ENCODE data around the gene TSPAN8. TPM values are rescaled to one million over a fixed set of nuclear protein-coding genes. Genes with fewer than 3 reads are reported as not detected.

Gene TSPAN8
- not detected in 2 replicates for total RNA-seq

DNA sequence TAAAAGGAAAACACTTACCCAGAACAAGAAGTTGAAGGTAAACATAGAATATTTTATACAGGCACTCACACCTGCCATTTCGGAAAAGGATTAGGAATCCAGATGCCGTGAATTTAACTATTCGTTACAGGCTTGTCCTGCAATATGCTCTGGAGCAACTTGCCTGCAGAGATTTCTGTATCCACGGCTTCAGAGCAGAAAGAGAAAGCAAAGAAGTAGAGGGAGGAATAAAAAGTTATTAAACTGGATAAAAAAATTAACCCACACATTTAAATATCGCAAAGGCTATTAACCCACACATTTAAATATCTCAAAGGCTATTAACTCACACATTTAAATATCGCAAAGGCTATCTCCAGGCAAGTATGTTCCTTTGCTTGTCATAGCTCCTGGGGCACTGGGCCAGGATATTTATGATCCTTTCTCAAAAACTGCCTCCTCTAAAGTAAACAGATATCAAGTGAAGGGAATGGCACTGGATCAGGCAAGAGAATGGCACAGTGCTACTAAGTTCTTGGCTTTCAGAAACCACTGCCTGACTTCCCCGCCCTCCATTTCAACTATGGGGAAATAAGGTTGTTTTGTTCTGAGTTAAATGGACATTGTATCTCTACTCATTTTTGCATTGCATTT, at the start of gene TSPAN8:
Gene TSPAN8, minus strand, starts transcription at position 399 of the 633 bp plus-strand sequence. Its CDS starts 321 bp downstream, at position 78.
- H3K9me3 Mint-ChIP-seq: no peaks in the 10 kb centered on the region
- DNase-seq (ENCODE audit: low spot score): no peak
- no peak within 1 kb of the TSS for H3K27ac Mint-ChIP-seq
- H3K27me3 Mint-ChIP-seq (ENCODE audit: insufficient read depth): no peaks in the 10 kb centered on the region
- no peaks in the 10 kb centered on the region for H3K36me3 Mint-ChIP-seq (ENCODE audit: low read depth)
- intact Hi-C loops (cut with micrococcal nuclease): no loop called here
- no peak within 1 kb of the TSS for H3K4me3 Mint-ChIP-seq
- H3K4me1 Mint-ChIP-seq (ENCODE audit: low read depth): no peaks in the 10 kb centered on the region

DNA sequence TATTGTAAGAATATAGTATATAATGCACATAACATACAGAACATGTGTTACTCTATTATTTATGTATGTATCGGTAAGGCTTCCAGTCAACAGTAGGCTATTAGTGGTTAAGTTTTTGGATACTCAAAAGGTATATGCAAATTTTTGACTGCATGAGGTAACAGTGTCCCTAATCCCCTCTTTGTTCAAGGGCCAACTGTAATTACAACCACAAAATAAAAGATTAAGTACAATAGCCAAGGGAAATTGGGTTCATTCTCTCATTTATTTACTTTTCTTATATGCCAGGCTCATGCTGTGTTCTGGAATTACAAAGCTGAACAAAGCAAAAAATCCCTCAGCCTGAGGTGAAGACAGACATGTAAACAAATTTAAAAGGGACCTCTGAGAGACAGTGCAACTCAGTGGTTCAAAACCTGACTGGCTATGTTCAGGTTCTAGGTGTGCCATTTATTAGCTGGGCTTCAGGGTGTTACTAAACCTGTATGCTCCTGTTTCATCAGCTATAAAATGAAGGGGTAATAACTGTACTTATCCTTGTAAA, 43.4 kb upstream of the TSPAN8 start:
- no peak overlapping the region for H3K4me3 Mint-ChIP-seq
- no peaks in the 10 kb centered on the region for H3K4me1 Mint-ChIP-seq (ENCODE audit: low read depth)

DNA sequence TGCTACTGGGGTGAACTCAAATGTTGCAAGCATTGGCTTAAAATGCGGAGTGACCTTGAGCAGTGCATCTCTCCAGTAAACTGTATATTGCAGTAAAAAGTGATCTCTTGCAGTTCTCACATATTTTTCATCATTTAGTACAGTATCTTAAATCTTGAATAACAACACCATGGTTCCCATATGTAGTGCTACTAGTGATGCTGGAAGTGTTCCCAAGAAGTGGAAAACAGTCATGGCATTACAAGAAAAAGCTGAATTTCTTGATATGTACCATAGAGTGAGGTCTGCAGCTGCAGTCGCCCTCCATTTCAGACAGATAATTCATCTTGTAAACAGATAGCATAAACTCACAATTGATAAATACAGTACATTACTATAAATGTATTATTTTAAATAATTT, 42.9 kb upstream of the TSPAN8 start:
- Mint-ChIP-seq H3K9me3 (no peaks in the 10 kb centered on the region), H3K36me3 (ENCODE audit: low read depth) (no peaks in the 10 kb centered on the region), H3K27ac (no peak overlapping the region), H3K4me1 (ENCODE audit: low read depth) (no peaks in the 10 kb centered on the region), H3K4me3 (no peak overlapping the region), H3K27me3 (ENCODE audit: insufficient read depth) (peaks cover 1% of the 10 kb centered on the region)
- intact Hi-C loops (cut with micrococcal nuclease): no loop called here
- no peak for DNase-seq (ENCODE audit: low spot score)

More for the DNA sequence above, 43.4 kb upstream of the TSPAN8 start:
- H3K27me3 Mint-ChIP-seq (ENCODE audit: insufficient read depth): peaks cover 1% of the 10 kb centered on the region
- intact Hi-C loops (cut with micrococcal nuclease): no loop called here
- H3K36me3 Mint-ChIP-seq (ENCODE audit: low read depth): no peaks in the 10 kb centered on the region
- DNase-seq (ENCODE audit: low spot score): no peak
- H3K9me3 Mint-ChIP-seq: no peaks in the 10 kb centered on the region
- H3K27ac Mint-ChIP-seq: no peak overlapping the region

DNA sequence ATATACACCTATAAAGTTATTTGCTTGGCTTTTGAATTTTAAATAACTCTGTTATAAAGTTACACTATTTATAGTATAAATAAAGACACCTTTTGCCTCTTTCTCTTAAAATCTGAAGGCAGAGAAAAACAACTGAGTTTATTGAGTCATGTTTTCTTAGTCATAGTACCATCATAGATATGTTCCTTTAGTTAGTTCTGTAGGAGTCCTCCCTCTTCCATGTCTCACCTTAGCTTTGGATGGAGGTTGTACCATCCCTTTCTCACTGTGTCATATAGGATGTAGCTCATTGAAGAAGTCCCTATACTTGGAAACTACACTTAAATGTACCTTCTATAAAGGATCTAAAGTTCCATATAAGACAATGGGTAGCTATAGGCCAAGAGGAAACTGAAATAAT, 39.7 kb upstream of the TSPAN8 start:
- peaks cover 1% of the 10 kb centered on the region for H3K27me3 Mint-ChIP-seq (ENCODE audit: insufficient read depth)
- no peak for DNase-seq (ENCODE audit: low spot score)
- no peaks in the 10 kb centered on the region for H3K9me3 Mint-ChIP-seq
- H3K4me1 Mint-ChIP-seq (ENCODE audit: low read depth): no peaks in the 10 kb centered on the region
- intact Hi-C loops (cut with micrococcal nuclease): no loop called here
- H3K36me3 Mint-ChIP-seq (ENCODE audit: low read depth): no peaks in the 10 kb centered on the region
- H3K4me3 Mint-ChIP-seq: no peak overlapping the region
- no peak overlapping the region for H3K27ac Mint-ChIP-seq

DNA sequence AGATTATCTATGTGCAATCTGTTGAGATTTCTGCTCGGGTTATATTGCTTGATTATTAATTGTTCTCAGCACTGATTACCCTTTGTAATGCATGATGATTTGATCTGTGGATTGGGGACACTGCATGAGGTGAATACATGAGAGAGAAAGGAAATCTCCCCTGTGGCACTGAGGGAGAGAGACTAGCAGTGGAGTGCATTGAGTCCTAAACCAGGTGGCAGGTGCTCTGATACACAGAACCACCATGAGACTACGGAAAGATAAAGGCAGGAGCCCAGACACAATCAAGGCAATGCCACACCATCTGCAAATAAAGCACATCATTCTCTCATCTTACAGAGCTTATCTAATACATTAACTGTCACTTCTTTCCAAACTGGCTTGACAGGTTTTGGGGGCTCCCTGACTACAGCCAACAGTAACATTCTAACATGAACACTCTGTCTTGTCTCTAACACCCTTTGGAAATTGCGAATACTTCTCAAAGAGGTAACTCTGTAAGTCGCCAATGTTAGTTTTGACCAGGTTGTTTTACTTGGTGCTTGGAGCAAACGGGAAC, 37.6 kb upstream of the TSPAN8 start:
- DNase-seq (ENCODE audit: low spot score): no peak
- Mint-ChIP-seq H3K27me3 (ENCODE audit: insufficient read depth) (peaks cover 1% of the 10 kb centered on the region), H3K36me3 (ENCODE audit: low read depth) (no peaks in the 10 kb centered on the region), H3K4me1 (ENCODE audit: low read depth) (no peaks in the 10 kb centered on the region), H3K27ac (no peak overlapping the region), H3K4me3 (no peak overlapping the region), H3K9me3 (no peaks in the 10 kb centered on the region)
- intact Hi-C loops (cut with micrococcal nuclease): no loop called here

DNA sequence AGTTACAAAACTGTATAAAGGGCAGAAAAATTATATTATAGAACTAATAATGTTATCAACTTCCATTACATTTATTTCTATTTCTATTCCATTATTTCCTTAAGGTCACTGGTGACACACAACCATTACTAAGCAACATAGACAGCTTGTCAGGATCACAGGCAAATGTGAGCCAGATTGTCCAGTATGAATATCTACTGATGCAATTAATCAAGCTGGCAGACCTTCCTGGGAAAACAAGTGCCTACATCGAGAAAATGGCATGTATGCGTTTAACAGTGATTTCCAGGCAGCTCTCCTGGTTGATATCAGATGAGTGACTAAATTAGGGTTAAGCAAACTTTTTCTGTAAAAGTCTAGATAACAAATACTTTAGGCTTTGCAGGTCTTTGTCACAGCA, 36.9 kb upstream of the TSPAN8 start:
- intact Hi-C loops (cut with micrococcal nuclease): no loop called here
- Mint-ChIP-seq H3K27ac (no peak overlapping the region), H3K4me3 (no peak overlapping the region), H3K4me1 (ENCODE audit: low read depth) (no peaks in the 10 kb centered on the region), H3K36me3 (ENCODE audit: low read depth) (no peaks in the 10 kb centered on the region), H3K9me3 (no peaks in the 10 kb centered on the region), H3K27me3 (ENCODE audit: insufficient read depth) (peaks cover 1% of the 10 kb centered on the region)
- DNase-seq (ENCODE audit: low spot score): no peak

DNA sequence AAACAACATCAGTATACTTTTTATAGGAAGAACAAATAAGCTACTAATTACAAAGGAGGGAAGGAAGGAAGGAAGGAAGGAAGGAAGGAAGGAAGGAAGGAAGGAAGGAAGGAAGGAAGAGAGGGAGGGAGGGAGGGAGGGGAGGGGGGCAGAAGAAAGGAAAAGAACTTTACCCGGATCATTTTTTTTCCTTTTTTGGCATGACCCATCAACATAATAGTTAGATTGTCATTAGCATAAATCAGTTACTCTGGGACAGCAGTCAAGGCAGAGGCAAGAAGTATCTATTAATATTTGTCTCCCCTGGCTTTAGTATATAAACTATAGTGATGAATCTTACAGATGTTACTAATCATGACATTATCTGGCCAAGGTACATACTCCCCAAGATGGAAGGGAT, 35.2 kb upstream of the TSPAN8 start:
- Mint-ChIP-seq H3K36me3 (ENCODE audit: low read depth) (no peaks in the 10 kb centered on the region), H3K9me3 (no peaks in the 10 kb centered on the region), H3K27ac (no peak overlapping the region), H3K27me3 (ENCODE audit: insufficient read depth) (no peaks in the 10 kb centered on the region), H3K4me1 (ENCODE audit: low read depth) (no peaks in the 10 kb centered on the region), H3K4me3 (no peak overlapping the region)
- DNase-seq (ENCODE audit: low spot score): no peak
- intact Hi-C loops (cut with micrococcal nuclease): no loop called here

DNA sequence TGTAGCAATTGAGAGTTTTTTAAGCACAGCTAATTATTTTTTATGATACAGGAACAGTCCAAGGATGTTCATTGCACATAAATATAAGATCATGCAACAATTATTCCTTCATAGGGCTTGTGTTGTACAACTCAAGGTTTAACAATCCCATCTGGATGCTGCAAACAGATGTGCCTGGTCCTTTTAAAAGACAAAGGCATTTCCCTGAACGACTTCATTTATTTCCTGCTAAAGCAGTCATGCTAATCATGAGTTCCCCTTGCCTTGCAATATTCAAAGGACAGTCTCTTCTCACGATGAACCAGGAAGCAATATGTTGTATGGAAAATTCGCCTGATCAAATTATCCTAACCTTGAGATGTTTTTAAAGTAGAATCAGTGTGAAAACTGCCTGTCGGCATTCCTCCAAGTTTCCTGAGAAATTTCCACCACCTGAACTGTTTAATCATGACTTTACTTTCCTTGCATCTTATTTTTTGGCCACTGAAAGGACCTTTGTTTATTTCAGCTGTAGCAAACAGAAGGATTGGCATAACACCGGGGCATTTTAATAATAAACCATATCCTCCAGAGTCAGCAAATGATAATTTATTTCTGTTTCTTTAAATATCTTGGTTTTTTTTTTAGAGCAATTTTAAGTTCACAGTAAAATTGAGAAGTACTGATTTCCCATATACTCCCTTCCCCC, 33.9 kb upstream of the TSPAN8 start:
- H3K27me3 Mint-ChIP-seq (ENCODE audit: insufficient read depth): no peaks in the 10 kb centered on the region
- no peak overlapping the region for H3K4me3 Mint-ChIP-seq
- no peaks in the 10 kb centered on the region for H3K36me3 Mint-ChIP-seq (ENCODE audit: low read depth)
- no peaks in the 10 kb centered on the region for H3K9me3 Mint-ChIP-seq
- no peak for DNase-seq (ENCODE audit: low spot score)
- intact Hi-C loops (cut with micrococcal nuclease): no loop called here
- H3K4me1 Mint-ChIP-seq (ENCODE audit: low read depth): no peaks in the 10 kb centered on the region
- no peak overlapping the region for H3K27ac Mint-ChIP-seq

DNA sequence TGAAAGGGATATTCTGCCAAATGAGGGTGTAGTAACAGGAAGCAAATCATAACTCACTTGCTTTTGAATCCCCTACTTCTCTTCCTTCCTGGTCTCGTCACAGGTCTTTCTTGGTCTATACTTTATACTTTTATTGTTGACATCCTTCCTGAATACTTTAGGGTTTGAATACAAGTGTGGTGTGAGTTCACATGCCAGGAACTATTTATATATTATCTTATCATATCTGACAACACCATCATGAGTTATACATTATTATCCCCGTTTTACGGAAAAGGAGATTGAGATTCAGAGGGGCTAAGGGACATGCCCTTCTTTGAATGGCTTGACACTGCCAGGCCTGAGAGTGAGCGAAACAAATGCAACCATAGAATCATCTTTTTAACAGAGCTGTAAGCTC, 33.0 kb upstream of the TSPAN8 start:
- Mint-ChIP-seq H3K9me3 (no peaks in the 10 kb centered on the region), H3K27me3 (ENCODE audit: insufficient read depth) (no peaks in the 10 kb centered on the region), H3K4me1 (ENCODE audit: low read depth) (no peaks in the 10 kb centered on the region), H3K36me3 (ENCODE audit: low read depth) (no peaks in the 10 kb centered on the region), H3K4me3 (no peak overlapping the region), H3K27ac (no peak overlapping the region)
- intact Hi-C loops (cut with micrococcal nuclease): no loop called here
- no peak for DNase-seq (ENCODE audit: low spot score)

DNA sequence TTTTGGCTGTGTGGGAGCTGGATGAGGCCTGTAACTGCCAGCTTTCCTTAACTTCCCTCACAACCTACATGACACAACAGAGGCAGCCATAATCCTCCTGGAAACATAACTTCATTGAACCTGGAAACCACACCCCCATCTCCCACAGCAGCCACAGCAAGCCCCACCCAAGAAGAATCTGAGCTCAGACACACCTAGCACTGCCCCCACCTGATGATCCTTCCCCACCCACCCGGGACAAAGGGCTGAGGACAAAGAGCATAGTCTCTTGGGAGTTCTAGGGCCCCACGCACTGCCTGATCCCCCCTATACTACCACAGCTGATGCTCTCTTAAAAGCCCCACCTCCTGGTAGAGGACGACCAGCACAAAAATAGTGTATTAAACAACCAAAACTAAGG, 29.6 kb upstream of the TSPAN8 start:
- Mint-ChIP-seq H3K4me3 (no peak overlapping the region), H3K9me3 (no peaks in the 10 kb centered on the region), H3K27ac (no peak overlapping the region), H3K4me1 (ENCODE audit: low read depth) (no peaks in the 10 kb centered on the region), H3K27me3 (ENCODE audit: insufficient read depth) (no peaks in the 10 kb centered on the region), H3K36me3 (ENCODE audit: low read depth) (no peaks in the 10 kb centered on the region)
- intact Hi-C loops (cut with micrococcal nuclease): no loop called here
- DNase-seq (ENCODE audit: low spot score): no peak

DNA sequence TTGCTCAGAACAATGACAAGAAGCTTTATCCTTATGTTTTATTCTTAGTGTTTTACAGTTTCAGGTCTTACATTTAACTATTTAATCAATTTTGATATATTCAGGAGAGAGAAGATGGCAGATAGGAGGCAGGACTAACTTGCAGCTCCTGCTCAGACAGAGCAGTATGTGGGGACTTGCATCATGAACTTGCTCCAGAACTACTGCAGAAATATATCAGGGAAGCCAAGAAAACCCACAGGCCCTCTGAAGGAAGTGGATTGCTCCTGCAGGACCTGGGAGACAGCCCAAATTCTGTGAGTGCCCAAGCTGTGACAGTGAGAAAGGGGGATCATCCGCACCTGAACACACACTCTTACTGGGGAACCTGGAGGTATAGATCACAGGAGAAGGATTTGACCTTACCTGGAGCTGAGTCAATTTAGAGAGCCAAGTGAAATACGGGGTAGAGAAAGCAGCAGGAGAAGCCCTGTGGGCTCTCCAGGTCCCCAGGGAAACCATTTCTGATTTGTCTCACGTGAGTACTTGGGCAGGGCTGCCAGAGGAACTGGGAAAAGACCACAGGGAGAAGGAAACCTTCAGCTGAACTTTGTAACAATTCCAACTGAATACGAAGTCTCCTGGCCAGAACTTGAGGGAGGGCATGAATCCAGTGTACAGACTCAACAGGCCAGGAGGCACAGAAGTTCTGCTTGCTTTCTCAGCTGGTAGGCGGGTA, 28.9 kb upstream of the TSPAN8 start:
- H3K27me3 Mint-ChIP-seq (ENCODE audit: insufficient read depth): no peaks in the 10 kb centered on the region
- intact Hi-C loops (cut with micrococcal nuclease): no loop called here
- H3K4me3 Mint-ChIP-seq: no peak overlapping the region
- no peaks in the 10 kb centered on the region for H3K9me3 Mint-ChIP-seq
- no peak for DNase-seq (ENCODE audit: low spot score)
- no peak overlapping the region for H3K27ac Mint-ChIP-seq
- no peaks in the 10 kb centered on the region for H3K4me1 Mint-ChIP-seq (ENCODE audit: low read depth)
- no peaks in the 10 kb centered on the region for H3K36me3 Mint-ChIP-seq (ENCODE audit: low read depth)

DNA sequence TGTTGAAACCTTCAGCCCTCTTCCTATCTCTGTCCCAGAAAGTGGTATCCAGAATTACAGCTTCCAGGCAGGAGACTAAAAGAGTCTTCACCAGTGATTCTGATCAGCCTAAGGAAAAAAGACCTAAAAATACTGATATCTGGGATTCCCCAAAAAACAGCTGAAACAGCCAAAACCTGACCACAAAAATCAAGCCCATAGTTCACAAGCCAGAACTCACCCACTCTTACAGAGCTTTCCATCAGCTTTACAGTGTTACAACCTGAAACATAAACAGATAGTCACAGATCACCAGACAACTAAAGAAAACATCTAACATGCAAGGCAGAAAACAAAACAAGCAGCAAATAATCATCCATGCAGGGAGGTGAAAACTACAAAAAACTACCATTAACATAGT, 26.0 kb upstream of the TSPAN8 start:
- intact Hi-C loops (cut with micrococcal nuclease): no loop called here
- DNase-seq (ENCODE audit: low spot score): no peak
- Mint-ChIP-seq H3K36me3 (ENCODE audit: low read depth) (no peaks in the 10 kb centered on the region), H3K4me1 (ENCODE audit: low read depth) (no peaks in the 10 kb centered on the region), H3K4me3 (no peak overlapping the region), H3K27ac (no peak overlapping the region), H3K27me3 (ENCODE audit: insufficient read depth) (no peaks in the 10 kb centered on the region), H3K9me3 (no peaks in the 10 kb centered on the region)

DNA sequence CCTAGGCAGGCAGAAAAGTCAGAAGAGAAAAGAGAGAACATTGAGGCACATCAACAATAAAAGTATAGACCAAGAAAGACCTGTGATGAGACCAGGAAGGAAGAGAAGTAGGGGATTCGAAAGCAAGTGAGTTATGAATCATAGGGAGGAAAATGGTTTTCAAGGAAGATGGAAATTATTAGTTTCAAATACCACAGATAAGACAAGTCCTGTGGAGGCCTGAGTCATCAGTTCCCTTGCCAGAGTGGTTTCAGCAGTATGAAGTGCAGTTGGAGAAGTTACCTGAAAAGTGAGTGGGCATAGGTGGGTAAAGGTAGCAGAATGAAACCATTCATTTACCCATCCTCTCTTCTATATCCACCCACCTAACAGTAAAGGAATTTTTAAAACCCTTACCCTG, 25.2 kb upstream of the TSPAN8 start:
- no peak overlapping the region for H3K4me3 Mint-ChIP-seq
- no peaks in the 10 kb centered on the region for H3K9me3 Mint-ChIP-seq
- intact Hi-C loops (cut with micrococcal nuclease): no loop called here
- no peak overlapping the region for H3K27ac Mint-ChIP-seq
- H3K4me1 Mint-ChIP-seq (ENCODE audit: low read depth): no peaks in the 10 kb centered on the region
- H3K36me3 Mint-ChIP-seq (ENCODE audit: low read depth): no peaks in the 10 kb centered on the region
- no peak for DNase-seq (ENCODE audit: low spot score)
- no peaks in the 10 kb centered on the region for H3K27me3 Mint-ChIP-seq (ENCODE audit: insufficient read depth)

Data from activated T-helper 1 cell treated with anti-CD3 and anti-CD28 coated beads, Interleukin-12 subunit alpha, Interleukin-12 subunit beta, Interleukin-2, Interleukin-4 antibody, amounts not matched to agents 30 ng/mL and 10 ng/mL and 1 ng/mL, durations not matched to agents 14 hours and 24 hours and 36 hours (primary cell).